Cortex of kidney (tissue), 1 donor: ENCODE data around the gene ACOT7.

Source experiments
- DNase-seq: peaks from one replicate; lab custom pipeline; 2025; lab: John Stamatoyannopoulos, UW

ACOT7 gene

GRCh38 chr1:6248932-6249738 lies 144.4 kb downstream of the ACOT7 start:
- DNase-seq = no peak

- DNase-seq = no peak
These were observed 145.3 kb downstream of the ACOT7 start for GRCh38 chr1:6248161-6248776.

GRCh38 chr1:6247651-6248050 lies 145.9 kb downstream of the ACOT7 start:
- no peak for DNase-seq

- DNase-seq = no peak
These were observed 146.8 kb downstream of the ACOT7 start for GRCh38 chr1:6246497-6247467.

GRCh38 chr1:6245869-6246496 lies 147.6 kb downstream of the ACOT7 start:
- DNase-seq = no peak

- DNase-seq = no peak
These were observed 148.3 kb downstream of the ACOT7 start for GRCh38 chr1:6245086-6245868.

GRCh38 chr1:6244401-6245049 lies 149.0 kb downstream of the ACOT7 start:
- DNase-seq = no peak

- DNase-seq = no peak
These were observed 149.6 kb downstream of the ACOT7 start, which contains the start of gene HES3 for GRCh38 chr1:6243993-6244392. Gene HES3 (plus strand): TSS chr1:6244179. CDS start chr1:6244366, 187 bp downstream.

GRCh38 chr1:6243053-6243834 lies 150.3 kb downstream of the ACOT7 start:
- no peak for DNase-seq

GRCh38 chr1:6241887-6242740 lies 151.5 kb downstream of the ACOT7 start:
- DNase-seq = no peak

GRCh38 chr1:6241107-6241886 lies 152.3 kb downstream of the ACOT7 start:
- no peak for DNase-seq

GRCh38 chr1:6239950-6240768 lies 153.4 kb downstream of the ACOT7 start:
- no peak for DNase-seq

GRCh38 chr1:6239213-6239752 lies 154.3 kb downstream of the ACOT7 start:
- DNase-seq = no peak

GRCh38 chr1:6237093-6237492 lies 156.5 kb downstream of the ACOT7 start:
- DNase-seq = no peak

GRCh38 chr1:6235296-6235677 lies 158.3 kb downstream of the ACOT7 start:
- no peak for DNase-seq

GRCh38 chr1:6234502-6235295 lies 158.9 kb downstream of the ACOT7 start:
- DNase-seq = no peak
